GM21576 (cell line): Measurements from ENCODE around the gene EEF1E1.
"Not testable (repeated sequence)": the region's sequence is repeated elsewhere in the genome, so short reads cannot be mapped to it uniquely, and the experiment has no call there.

ENCODE experiments used
- ATAC-seq: cut with Tn5 transposase; IDR thresholded peaks from one replicate; pipeline ENCODE4 v1.9.1; 2021; ENCODE audit warnings: mild to moderate bottlenecking, moderate library complexity; ENCODE audit not compliant: unreplicated experiment

EEF1E1 gene

DNA sequence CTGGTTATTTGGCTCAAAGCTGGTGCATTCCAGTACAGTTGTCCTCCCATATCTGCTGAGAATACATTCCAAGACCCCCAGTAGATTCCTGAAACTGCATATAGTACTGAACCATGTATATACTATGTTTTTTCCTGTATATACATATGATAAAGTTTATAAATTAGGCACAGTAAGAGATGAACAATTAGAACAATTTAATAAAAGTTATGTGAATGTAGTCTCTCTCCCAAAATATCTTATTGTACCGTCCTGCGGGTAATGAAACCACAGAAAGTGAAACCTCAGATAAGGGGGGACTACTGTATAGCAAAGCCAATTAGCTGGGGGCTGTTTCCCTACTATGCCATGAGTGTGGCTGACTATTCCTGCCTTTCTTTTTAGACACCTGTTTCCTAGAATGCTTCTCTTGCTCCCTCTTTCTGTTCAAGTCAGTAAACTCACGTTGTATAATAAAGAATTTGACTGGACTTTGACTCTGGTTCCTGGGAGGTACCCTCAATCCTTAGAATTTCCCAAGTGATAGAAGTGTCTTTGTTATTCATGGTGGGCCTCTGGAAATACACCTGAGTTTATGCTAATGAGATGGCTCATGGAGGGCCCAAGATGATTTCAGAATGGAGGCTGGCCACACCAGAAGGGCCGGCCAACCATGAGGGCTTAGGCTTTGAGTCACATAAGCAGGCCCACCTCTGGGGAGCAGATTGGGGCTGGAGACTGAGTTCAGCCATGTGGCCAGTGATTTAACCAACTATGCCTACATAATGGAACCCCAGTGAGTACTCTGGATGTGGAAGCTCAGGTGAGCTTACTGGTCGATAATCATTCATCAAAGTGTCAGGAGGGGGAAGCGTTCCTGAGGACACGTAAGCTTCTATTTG lies 37.5 kb downstream of the EEF1E1 start:
- ATAC-seq: no peak

DNA sequence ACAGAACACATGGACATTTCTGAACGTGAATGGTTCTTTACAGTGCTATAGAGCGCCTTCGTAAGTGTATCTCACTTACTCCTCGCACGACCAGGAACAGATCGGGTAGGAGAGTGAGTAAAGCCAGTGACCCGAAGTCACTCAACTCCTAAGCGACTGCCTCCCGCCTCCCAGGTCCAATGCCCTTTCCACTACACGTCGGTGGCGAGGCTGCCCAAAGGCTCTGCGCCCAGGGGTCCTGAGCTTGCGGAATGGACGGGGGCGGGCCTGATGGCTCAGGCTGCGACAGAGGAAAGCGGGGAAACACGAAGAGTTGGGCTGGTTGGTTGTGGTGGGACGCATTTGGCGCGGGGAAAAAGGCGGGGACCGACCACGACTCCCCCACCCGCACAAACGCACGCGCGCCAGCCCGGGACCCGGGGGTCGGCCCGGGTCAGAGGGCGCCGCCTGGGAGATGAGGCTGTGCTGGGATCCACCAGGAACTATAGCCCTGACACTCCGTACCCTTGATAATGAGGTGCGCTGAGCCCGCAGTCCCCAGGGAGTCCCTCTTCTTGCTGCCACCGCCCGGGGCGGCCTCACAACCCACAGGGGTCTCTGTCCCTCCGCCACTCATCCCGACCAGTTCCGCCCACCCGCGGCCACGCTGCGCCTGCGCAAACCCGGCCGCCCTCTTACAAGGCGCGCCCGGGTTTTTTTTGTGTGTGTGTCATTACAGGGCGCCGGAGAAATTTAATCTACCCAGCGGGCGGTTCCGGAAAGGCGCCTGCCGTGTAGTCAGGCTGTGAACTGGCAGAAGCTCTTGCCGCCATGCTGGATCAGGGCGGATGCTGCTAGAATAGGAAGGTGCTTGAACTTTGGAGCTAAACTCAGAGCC lies 38.3 kb downstream of the EEF1E1 start, which contains the start of gene BLOC1S5:
Gene BLOC1S5, minus strand, starts transcription at position 629 of the 877 bp plus-strand sequence. Its CDS starts 13 bp downstream, at position 616.
- peak; percentile 87 for ATAC-seq

GRCh38 chr6:8061736-8062135 lies 40.6 kb downstream of the EEF1E1 start:
- ATAC-seq: no peak

- ATAC-seq: no peak
Observed at GRCh38 chr6:8060346-8060745, 42.0 kb downstream of the EEF1E1 start.

DNA sequence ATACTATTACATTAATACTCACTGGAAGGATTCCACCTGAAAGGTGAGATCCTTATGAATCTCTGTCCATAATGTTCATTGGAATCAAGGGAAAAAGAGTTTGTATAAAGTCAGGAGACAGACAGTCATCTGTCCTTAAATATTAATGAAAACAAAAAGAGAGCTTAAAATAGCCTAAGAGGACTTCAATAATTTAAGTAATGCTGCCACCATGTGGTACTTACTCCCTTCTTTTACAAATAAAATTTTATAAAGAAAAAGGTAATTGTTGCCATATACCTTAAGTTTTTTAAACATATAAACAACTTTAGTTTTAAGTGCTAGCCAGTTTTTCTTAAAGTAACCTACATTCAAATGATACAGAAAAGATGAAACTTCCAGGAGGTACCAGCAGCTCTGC lies 43.2 kb downstream of the EEF1E1 start:
- ATAC-seq: no peak

DNA sequence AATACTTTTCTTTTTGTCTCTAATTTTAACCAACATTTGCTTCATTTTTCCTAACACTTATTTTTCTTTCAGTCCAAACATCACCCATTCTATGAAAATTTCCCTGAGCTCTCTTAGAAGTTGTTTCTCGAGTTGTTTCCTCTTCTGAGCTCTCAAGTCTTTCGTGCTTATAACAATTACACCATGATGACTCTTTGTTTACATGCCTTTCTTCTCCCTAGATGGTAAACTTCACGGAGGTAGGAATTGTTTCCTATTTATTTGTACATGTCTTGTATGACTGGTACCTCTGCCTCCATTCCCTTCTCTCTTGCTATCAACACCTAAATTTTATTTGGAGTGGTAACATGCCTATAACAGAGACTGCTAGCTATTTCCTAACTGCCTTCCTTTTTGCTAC lies 44.6 kb downstream of the EEF1E1 start:
- no peak for ATAC-seq

- no peak for ATAC-seq
Observed at GRCh38 chr6:8057263-8057662, 45.1 kb downstream of the EEF1E1 start.

GRCh38 chr6:8054276-8054675 lies 48.1 kb downstream of the EEF1E1 start:
- no peak for ATAC-seq

DNA sequence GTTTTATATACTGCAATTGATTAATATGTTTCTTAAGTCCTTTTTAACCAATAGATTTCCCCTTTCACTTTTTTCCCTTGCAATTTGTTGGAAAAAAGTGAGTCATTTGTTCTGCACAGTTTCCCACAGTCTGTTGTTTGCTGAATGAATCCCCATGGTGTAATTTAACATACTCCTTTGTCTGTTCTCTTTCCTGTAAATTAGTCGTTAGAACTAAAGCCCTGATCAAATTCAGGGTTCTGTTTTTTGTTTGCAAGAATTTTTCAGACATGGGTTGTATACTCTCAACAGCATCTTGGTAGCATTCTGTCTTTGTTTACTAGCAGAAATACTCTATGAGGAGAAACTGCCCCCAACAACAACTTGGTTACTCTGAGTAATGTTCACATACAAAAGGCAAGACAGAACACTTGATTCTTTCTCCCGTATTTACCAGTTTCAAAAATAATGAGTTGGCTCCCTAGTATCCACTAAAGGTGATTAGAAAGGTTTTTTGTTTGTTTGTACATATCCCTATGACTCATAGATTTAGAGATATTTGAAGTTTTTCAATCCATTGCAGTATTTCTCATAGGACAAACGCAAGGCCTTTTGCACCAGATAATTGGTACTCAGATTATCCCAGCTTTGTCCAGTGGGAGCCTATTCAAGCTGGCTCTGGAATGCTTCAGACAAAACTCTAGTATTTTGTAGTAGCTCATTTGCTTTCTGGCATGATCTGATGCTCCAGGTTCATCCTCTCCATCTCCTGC lies 54.6 kb downstream of the EEF1E1 start:
- no peak for ATAC-seq

- ATAC-seq: not testable (repeated sequence)
Observed at GRCh38 chr6:8045769-8046168, 56.6 kb downstream of the EEF1E1 start.

DNA sequence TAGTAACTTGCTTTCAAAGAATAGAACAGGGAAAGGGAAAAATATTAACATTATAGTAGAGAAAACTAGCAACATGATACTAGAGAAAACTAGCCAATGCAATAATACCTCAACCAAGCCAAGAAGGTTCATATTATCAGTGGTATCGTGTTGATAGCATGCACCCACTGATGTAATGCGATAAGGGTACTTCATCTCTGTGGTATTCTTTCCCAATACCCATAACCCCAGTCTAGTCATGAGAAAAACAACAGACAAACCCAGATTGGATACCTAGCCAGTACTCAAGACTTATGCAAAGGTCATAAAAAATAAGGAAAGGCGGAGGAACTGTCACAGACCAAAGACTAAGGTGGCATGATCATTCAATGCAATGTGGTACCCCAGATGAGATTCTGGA lies 59.1 kb downstream of the EEF1E1 start:
- ATAC-seq: no peak

GRCh38 chr6:8041913-8042583 lies 60.3 kb downstream of the EEF1E1 start:
- no peak for ATAC-seq

DNA sequence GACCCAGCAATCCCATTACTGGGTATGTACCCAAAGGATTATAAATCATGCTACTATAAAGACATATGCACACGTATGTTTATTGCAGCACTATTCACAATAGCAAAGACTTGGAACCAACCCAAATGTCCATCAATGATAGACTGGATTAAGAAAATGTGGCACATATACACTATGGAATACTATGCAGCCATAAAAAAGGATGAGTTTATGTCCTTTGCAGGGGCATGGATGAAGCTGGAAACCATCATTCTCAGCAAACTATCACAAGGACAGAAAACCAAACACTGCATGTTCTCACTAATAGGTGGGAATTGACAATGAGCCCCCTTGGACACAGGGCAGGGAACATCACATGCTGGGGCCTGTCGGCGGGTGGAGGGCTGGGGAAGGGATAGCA lies 68.2 kb downstream of the EEF1E1 start:
- ATAC-seq: not testable (repeated sequence)

DNA sequence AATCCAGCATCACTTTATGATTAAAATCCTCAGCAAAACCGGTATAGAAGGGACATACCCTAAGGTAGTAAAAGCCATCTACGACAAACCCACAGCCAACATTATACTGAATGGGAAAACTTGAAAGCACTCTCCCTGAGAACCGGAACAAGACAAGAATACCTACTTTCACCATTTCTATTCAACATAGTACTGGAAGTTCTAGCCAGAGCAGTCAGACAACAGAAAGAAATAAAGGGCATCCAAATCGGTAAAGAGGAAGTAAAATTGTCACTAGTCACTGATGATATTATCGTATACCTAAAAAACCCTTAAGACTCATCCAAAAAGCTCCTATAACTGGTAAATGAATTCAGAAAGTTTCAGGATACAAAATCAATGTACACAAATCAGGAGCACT lies 71.4 kb downstream of the EEF1E1 start:
- ATAC-seq: no peak
